Coronary artery (tissue), 2 donors: Measurements from ENCODE around the gene ISG15.

ENCODE experiments used
- DNase-seq: peaks from one replicate; pipeline ENCODE4 v3.0.0-alpha.2; 2017; ENCODE audit warnings: low spot score
- H3K27ac ChIP-seq, 2 donors: fragments of 200-600 bp; sonication (generic); one replicate each; pipeline ENCODE4 v1.5.1; 2016 to 2019
- H3K4me3 ChIP-seq: fragments of 200-600 bp; sonication (generic); 2 replicates; pipeline ENCODE4 v1.5.1; 2016; ENCODE audit warnings: mild to moderate bottlenecking, moderate library complexity
- TF ChIP-seq, protein P1 (sequence below): fragments of 200-600 bp; sonication (generic); IDR thresholded peaks from one replicate; pipeline ENCODE4 v1.5.1; 2019; ENCODE audit warnings: antibody characterized with exemption

ISG15 gene

DNA sequence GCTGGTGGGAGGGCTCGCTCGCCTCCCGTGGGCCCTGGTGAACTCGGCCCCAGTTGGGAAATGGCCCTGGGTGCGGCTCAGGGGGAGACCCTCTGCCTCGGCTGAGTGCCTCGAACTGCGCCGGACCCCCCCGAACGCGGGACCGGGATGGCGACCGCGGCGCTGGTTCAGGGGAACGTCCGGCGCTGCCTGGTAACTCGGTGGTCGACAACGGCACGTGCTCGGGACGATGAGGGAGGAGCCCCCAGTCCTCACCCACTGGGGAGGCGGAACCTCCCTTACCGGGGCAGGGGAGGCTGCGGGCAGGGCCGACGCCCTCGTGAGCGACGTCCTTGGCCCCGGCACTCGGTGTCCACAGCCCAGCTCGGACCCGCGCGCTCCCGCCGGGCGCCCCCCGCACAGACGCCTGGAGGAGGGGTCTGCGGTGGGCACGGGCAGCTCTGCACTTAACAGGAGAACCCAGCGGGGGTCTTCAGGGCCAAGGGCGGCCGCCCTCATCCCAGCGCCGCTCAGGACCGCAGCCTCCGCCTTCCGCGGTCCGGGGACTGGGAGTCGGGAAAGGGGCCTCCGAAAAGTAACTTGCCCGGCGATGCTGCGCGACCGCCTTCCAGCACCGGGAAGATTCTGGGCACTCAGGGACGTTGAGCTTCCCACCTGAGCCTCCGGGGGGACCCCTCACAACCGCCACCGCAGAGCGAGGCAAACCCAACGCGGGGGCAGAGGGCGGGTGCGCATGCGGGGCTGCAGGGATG is 15.1 kb upstream of the ISG15 start:
- Histone ChIP-seq H3K4me3 (peak overlapping the region; percentile 89), H3K27ac (peak overlapping the region; percentile 96 to 100)
- DNase-seq: no peak
- TF ChIP-seq, protein P1, sequence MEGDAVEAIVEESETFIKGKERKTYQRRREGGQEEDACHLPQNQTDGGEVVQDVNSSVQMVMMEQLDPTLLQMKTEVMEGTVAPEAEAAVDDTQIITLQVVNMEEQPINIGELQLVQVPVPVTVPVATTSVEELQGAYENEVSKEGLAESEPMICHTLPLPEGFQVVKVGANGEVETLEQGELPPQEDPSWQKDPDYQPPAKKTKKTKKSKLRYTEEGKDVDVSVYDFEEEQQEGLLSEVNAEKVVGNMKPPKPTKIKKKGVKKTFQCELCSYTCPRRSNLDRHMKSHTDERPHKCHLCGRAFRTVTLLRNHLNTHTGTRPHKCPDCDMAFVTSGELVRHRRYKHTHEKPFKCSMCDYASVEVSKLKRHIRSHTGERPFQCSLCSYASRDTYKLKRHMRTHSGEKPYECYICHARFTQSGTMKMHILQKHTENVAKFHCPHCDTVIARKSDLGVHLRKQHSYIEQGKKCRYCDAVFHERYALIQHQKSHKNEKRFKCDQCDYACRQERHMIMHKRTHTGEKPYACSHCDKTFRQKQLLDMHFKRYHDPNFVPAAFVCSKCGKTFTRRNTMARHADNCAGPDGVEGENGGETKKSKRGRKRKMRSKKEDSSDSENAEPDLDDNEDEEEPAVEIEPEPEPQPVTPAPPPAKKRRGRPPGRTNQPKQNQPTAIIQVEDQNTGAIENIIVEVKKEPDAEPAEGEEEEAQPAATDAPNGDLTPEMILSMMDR: no peak

DNA sequence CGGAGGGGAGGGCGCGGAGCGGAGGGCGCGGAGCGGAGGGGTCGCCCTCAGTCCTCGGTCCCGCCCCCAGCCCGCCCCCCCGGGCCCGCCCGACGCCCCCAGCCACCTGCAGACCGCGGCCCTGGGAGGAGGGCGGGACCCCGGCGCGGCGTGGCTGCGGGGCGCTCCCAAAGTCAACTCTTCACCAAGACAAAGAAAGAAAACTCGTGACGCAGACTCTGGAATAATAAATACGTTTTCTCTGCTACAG is 14.6 kb upstream of the ISG15 start:
- Histone ChIP-seq H3K4me3 (peak overlapping the region; percentile 89), H3K27ac (peak overlapping the region; percentile 96 to 100)

DNA sequence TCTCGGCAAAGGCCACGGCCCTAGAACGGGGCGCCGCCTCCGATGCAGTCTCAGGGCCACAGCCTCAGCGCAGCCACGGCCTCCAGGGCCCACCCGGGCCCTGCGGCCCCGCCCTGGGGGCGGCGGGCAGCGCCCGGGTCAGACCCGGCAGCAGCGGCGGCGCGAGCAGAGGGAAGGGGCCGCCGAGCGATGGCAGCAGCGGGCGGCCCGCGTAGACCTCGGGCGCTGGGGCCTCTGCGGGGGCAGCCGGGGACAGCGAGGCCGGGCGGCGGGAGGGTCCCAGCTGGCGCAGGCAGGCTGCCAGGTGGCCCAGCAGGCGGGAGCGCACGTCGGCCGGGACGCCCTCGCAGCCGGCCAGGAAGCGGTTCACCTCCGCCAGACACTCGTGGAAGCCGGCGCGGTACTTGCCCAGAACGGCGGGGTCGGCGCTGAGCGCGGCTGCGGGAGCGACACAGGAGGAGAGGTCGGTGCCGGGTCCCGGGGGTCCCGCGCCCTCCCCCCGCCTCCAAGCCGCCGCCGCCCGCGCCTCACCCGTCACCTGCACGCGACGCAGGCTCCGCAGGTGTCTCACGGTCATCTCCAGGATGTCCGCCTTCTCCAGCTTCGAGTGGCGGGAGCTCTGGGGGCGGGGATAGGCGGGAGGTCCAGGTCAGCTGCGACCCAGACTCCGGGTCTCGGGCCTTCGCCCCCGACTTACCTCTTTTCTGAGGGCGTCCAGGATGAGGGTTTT is 14.1 kb upstream of the ISG15 start:
- TF ChIP-seq, protein P1: no peak
- DNase-seq: no peak
- Histone ChIP-seq H3K27ac (peak overlapping the region; percentile 96 to 100), H3K4me3 (peak overlapping the region; percentile 89)

More for the DNA sequence above, 14.6 kb upstream of the ISG15 start:
- TF ChIP-seq, protein P1: no peak
- DNase-seq: no peak

DNA sequence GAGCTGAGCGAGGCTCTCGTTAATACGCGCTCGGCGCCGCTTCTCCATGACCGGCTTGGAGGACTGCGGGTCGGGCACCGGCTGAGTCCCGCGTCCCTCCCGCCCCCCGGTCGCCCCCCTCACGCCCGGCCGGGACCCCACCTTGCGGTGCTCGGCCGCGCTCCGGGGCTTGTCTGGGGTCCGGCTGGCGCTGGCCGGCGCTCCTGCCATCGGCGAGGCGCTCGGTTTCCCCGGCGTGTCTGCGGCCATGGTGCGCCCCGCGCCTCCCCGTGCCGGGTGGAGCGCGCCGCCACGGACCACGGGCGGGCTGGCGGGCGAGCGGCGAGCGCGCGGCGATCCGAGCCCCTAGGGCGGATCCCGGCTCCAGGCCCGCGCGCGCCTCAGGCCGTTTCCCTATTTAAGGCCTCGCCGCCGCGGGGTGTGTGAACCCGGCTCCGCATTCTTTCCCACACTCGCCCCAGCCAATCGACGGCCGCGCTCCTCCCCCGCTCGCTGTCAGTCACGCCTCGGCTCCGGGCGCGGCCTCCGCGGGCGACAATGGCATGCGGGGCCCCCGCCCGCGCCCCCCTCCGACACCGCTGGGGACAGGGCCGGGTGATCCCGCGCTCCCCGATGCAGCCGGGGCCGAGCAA is 13.5 kb upstream of the ISG15 start, which contains the start of gene HES4:
Gene HES4 (minus strand): TSS at position 373 of the 632 bp plus-strand sequence. CDS start 124 bp downstream, at position 249.
- Histone ChIP-seq H3K27ac (peak within 1 kb of the TSS; percentile 96 to 100), H3K4me3 (peak within 1 kb of the TSS; percentile 89)
- DNase-seq: peak; percentile 96
- TF ChIP-seq, protein P1: no peak

DNA sequence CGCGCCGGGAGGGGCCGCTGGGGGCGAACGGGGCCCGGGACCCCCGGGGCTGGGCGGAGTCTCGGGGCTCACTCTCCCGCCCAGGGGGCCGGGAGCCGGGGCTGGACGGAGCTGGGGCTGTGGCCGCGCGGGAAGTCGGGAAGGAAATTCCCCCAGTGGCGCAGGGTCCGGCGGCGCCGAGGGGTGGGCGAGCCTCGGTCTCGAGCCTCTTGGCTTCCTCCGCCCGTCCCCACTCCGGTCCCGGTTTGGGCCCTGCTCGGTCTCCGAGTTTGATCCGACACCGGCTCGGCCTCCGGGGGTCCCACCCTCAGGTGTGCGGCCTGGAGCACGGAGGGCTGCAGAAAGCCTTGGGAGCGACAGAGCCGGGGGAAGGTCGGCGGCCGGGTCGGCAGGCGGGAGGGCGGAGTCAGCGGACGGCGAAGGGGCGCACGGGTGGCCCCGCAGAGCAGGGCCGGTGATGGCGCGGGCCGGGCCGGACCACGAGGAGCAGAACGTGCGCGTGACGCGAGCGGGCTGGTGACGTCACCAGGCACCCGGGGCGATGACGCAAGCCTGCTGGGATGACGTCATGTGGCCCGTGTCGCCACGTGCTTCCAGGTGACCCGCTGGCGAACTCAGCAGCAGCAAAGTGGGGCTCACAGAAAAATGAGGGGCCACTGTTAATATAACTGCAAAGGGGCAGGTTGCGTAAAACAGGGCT is 12.8 kb upstream of the ISG15 start:
- peak; percentile 92 for DNase-seq
- Histone ChIP-seq H3K4me3 (peak overlapping the region; percentile 89), H3K27ac (peak overlapping the region; percentile 96 to 100)
- TF ChIP-seq, protein P1: no peak

DNA sequence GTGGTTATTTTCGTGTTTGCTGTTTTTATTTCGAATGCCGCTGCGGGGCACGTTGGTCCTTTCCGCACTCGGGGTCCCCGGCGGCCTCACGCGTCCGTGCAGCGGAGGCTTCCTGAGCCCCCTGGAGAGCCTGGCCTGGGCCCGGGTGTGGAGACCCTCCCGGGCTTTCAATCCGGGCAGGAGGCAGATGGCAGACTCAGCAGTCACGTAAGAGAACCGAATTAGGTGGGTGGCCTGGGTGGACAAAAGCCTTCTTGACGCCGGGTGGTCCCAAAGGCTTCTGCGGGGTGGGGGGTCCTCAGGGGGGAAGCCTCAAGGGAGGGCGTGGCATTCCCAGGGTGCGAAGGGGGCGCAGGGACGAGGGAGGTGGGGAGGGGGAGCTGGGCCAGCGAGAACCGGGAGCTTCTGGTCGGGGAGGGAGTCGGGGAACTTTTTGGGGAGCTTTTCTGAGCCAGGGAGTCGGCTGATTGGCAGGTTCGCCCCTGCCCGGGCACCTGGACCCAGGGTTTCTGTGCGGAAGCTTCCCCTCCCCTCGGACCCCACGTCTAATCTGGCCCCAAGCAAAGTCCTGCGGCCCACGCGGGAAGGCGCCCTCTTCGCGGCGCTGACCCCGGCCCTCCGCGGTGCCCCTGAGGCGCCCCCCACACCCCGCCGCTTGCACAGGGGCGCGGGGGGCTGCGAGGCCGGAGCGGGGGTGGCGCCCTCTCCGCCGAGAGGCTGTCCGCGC is 12.1 kb upstream of the ISG15 start:
- Histone ChIP-seq H3K27ac (peak overlapping the region; percentile 96 to 100), H3K4me3 (peak overlapping the region; percentile 89)
- TF ChIP-seq, protein P1: no peak
- no peak for DNase-seq
